Hepatocyte (in vitro differentiated cells): ENCODE data around the gene SRD5A3. TPM values are rescaled to one million over a fixed set of nuclear protein-coding genes. Genes with fewer than 3 reads are reported as not detected.
A peak's percentile ranks its signal among the peaks of the same experiment; 100 is the strongest.

Experiments used
- DNase-seq: peaks from one replicate; pipeline ENCODE4 v3.0.0-alpha.2; 2016; ENCODE audit warnings: low spot score
- H2AFZ ChIP-seq: fragments of 200-600 bp; sonication (generic); 2 replicates; pipeline ENCODE4 v1.6.0; 2016; ENCODE audit warnings: antibody characterized with exemption, mild to moderate bottlenecking
- H3K27ac ChIP-seq: fragments of 200-600 bp; sonication (generic); 2 replicates; pipeline ENCODE4 v1.5.1; 2016; ENCODE audit warnings: mild to moderate bottlenecking
- H3K27me3 ChIP-seq: fragments of 200-600 bp; sonication (generic); 2 replicates; pipeline ENCODE4 v1.6.1; 2016
- H3K36me3 ChIP-seq: fragments of 200-600 bp; sonication (generic); replicated peaks from 2 replicates; pipeline ENCODE4 v1.5.1; 2016; ENCODE audit warnings: low read depth; ENCODE audit not compliant: insufficient read depth
- H3K4me1 ChIP-seq: fragments of 200-600 bp; sonication (generic); 2 replicates; pipeline ENCODE4 v1.5.1; 2016; ENCODE audit warnings: mild to moderate bottlenecking, moderate library complexity; ENCODE audit not compliant: insufficient read depth
- H3K4me2 ChIP-seq: fragments of 200-600 bp; sonication (generic); 2 replicates; pipeline ENCODE4 v1.6.0; 2016
- H3K4me3 ChIP-seq: fragments of 200-600 bp; sonication (generic); 2 replicates; pipeline ENCODE4 v1.5.1; 2016; ENCODE audit warnings: mild to moderate bottlenecking
- H3K79me2 ChIP-seq: fragments of 200-600 bp; sonication (generic); 2 replicates; pipeline ENCODE4 v1.6.0; 2017; ENCODE audit warnings: mild to moderate bottlenecking
- H3K9me2 ChIP-seq: fragments of 200-600 bp; sonication (generic); replicated peaks from 2 replicates; pipeline ENCODE4 v1.6.0; 2017; ENCODE audit warnings: mild to moderate bottlenecking; ENCODE audit not compliant: insufficient read depth
- H3K9me3 ChIP-seq: fragments of 200-600 bp; sonication (generic); 2 replicates; pipeline ENCODE4 v1.5.1; 2016; ENCODE audit warnings: low read depth, mild to moderate bottlenecking
- H4K20me1 ChIP-seq: fragments of 200-600 bp; sonication (generic); 2 replicates; pipeline ENCODE4 v1.6.0; 2016; ENCODE audit warnings: mild to moderate bottlenecking; ENCODE audit not compliant: insufficient read depth, poor library complexity, severe bottlenecking
- CTCF ChIP-seq: fragments of 200-600 bp; sonication (generic); IDR thresholded peaks from 2 replicates; pipeline ENCODE4 v1.5.1; 2016; ENCODE audit warnings: antibody characterized with exemption, mild to moderate bottlenecking; ENCODE audit not compliant: poor library complexity
- EZH2 ChIP-seq: fragments of 200-600 bp; sonication (generic); IDR thresholded peaks from 2 replicates; pipeline ENCODE4 v1.6.1; 2016; ENCODE audit warnings: antibody characterized with exemption, mild to moderate bottlenecking, borderline replicate concordance
- EZH2phosphoT487 ChIP-seq: fragments of 200-600 bp; sonication (generic); IDR thresholded peaks from one replicate; pipeline ENCODE4 v1.6.1; 2018; ENCODE audit warnings: antibody characterized with exemption, mild to moderate bottlenecking, low read depth, moderate library complexity; ENCODE audit not compliant: unreplicated experiment, severe bottlenecking
- WGBS: methylation state at CpG from one replicate; pipeline ENCODE4 v1.1.6; 2016; ENCODE audit warnings: low lambda C conversion rate; ENCODE audit errors: missing lambda C conversion rate; 5-methylcytosine and 5-hydroxymethylcytosine counted together
- polyA plus RNA-seq: library from polyadenylated mRNA; unstranded; fragments of >200 nt; fragmentation: Nextera tagmentation; extraction: Ambion mirVana; gene quantifications from 2 replicates; pipeline ENCODE4 v1.2.1, GENCODE V29; 2016
- total RNA-seq: library from RNA; depleted of rRNA; stranded (reverse); fragments of >200 nt; gene quantifications from 2 replicates; pipeline ENCODE4 v1.2.3, GENCODE V29; 2014

The SRD5A3 gene
- total RNA-seq (32.4 and 37.5 TPM in 2 replicates), polyA plus RNA-seq (48.7 and 64.3 TPM in 2 replicates)

DNA sequence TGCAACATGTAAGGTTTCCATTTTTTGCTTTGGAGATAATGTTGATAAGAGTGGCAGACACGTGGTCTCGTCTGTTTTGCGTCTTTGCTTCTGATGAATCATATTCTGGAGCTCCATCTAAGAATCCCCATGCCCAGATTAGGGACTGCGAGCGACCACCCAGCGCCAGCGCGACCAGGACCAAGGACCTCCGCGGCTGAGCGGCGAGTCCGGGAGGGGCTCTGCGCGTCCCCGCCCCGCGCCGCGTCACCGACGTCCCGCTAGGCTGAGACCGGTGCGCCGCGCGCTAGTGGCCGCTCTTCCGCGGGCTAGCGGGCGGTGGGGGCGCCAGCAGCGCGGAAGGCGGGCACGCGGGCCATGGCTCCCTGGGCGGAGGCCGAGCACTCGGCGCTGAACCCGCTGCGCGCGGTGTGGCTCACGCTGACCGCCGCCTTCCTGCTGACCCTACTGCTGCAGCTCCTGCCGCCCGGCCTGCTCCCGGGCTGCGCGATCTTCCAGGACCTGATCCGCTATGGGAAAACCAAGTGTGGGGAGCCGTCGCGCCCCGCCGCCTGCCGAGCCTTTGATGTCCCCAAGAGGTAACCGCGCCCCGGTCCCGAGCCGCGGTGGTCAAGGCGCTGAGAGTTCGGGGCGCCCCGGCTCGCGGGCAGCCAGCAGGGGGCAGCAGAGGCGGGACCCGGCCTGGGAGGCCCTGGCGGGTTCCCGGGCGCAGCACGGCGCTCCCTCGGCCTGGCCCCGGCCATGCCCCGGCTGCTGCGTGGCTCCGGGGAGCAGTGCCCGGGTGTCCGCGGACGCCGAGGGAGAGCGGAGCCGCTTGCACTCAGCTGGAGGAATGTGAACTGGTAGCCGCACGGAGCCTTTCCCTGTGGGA is at the start of gene SRD5A3:
SRD5A3 (plus strand) TSS at position 263 of the 871 bp plus-strand sequence; CDS start at position 358, 95 bp downstream.
- Histone ChIP-seq H3K79me2 (peaks cover 37% of the 10 kb centered on the region), H3K36me3 (no peaks in the 10 kb centered on the region), H3K27me3 (no peaks in the 10 kb centered on the region), H3K4me2 (peak within 1 kb of the TSS; percentile 98), H3K4me1 (peaks cover 16% of the 10 kb centered on the region), H3K27ac (peak within 1 kb of the TSS; percentile 99), H3K9me3 (no peaks in the 10 kb centered on the region), H3K9me2 (no peaks in the 10 kb centered on the region), H2AFZ (peak within 1 kb of the TSS; percentile 100), H4K20me1 (no peaks in the 10 kb centered on the region), H3K4me3 (peak within 1 kb of the TSS; percentile 100)
- WGBS = under 1% methylated on average over 90 of the region's 95 CpGs
- DNase-seq = peak; percentile 90
- TF ChIP-seq EZH2phosphoT487 (no peak), CTCF (peak; percentile 97)

GRCh38 chr4:55297346-55297745 is 48.7 kb upstream of the SRD5A3 start:
- WGBS = 85% methylated on average over 9 of the region's 9 CpGs

GRCh38 chr4:55303760-55304165 is 42.3 kb upstream of the SRD5A3 start:
- TF ChIP-seq EZH2phosphoT487 (no peak), CTCF (no peak), EZH2 (no peak)
- 60% methylated on average over 3 of the region's 3 CpGs for WGBS
- no peaks in the 10 kb centered on the region for H3K4me1 ChIP-seq
- H3K27me3 ChIP-seq = no peaks in the 10 kb centered on the region
- no peaks in the 10 kb centered on the region for H3K79me2 ChIP-seq
- DNase-seq = peak; percentile 26
- H3K9me2 ChIP-seq = no peaks in the 10 kb centered on the region
- H3K36me3 ChIP-seq = no peaks in the 10 kb centered on the region
- H3K4me2 ChIP-seq = no peak overlapping the region
- H3K27ac ChIP-seq = peak overlapping the region; percentile 30
- no peak overlapping the region for H3K4me3 ChIP-seq
- no peak overlapping the region for H2AFZ ChIP-seq
- no peaks in the 10 kb centered on the region for H3K9me3 ChIP-seq
- H4K20me1 ChIP-seq = no peaks in the 10 kb centered on the region

More at GRCh38 chr4:55297346-55297745, 48.7 kb upstream of the SRD5A3 start:
- Histone ChIP-seq H3K27me3 (no peaks in the 10 kb centered on the region), H3K4me2 (no peak overlapping the region), H3K4me1 (no peaks in the 10 kb centered on the region), H3K36me3 (no peaks in the 10 kb centered on the region), H3K27ac (no peak overlapping the region), H3K79me2 (no peaks in the 10 kb centered on the region), H3K4me3 (no peak overlapping the region), H4K20me1 (no peaks in the 10 kb centered on the region), H2AFZ (no peak overlapping the region), H3K9me2 (no peaks in the 10 kb centered on the region), H3K9me3 (no peaks in the 10 kb centered on the region)
- TF ChIP-seq EZH2phosphoT487 (no peak), CTCF (no peak), EZH2 (no peak)
- DNase-seq = peak; percentile 11
